Measurements from ENCODE around the gene ATXN10.

ATXN10 gene

DNA sequence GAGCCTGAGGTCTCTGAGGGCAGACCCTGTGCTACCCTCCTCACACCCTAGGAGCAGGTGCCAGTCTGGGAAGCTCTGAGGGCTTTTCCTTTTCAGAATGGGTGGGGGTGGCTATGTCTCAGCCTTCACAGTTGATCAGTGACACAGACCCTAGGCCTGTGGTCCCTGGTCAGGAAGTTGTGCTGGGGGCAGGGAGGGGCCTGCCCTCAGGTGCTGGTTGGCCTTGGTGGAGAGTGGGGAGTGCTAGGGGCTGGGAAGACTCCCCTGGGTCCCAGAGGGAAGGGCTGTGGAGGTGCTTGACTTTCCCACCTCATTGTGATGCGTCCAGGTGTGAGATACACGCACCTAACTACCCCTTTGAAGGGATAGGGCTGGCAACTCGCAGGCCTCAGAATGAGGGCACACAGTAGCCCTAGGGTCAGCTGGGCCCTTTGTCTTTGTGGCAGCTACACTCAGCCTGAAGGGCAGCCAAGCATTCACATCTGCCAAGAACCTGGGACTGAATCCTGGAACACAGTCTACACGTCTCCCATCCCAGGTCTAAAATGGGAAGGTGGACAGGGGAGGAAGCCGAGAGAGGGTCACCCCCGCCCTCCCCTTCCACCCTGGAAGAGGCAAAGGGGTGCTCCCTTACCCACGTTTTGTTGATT, 31.2 kb upstream of the ATXN10 start:
- TF ChIP-seq, protein P1, sequence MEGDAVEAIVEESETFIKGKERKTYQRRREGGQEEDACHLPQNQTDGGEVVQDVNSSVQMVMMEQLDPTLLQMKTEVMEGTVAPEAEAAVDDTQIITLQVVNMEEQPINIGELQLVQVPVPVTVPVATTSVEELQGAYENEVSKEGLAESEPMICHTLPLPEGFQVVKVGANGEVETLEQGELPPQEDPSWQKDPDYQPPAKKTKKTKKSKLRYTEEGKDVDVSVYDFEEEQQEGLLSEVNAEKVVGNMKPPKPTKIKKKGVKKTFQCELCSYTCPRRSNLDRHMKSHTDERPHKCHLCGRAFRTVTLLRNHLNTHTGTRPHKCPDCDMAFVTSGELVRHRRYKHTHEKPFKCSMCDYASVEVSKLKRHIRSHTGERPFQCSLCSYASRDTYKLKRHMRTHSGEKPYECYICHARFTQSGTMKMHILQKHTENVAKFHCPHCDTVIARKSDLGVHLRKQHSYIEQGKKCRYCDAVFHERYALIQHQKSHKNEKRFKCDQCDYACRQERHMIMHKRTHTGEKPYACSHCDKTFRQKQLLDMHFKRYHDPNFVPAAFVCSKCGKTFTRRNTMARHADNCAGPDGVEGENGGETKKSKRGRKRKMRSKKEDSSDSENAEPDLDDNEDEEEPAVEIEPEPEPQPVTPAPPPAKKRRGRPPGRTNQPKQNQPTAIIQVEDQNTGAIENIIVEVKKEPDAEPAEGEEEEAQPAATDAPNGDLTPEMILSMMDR (IDR thresholded peaks at IDR 0.05; ENCODE audit: unreplicated experiment in 3 of 3), result no peak
- H3K27ac Mint-ChIP-seq, result no peak overlapping the region
- no peaks in the 10 kb centered on the region for H3K36me3 Mint-ChIP-seq (ENCODE audit: low read depth)
- no peaks in the 10 kb centered on the region for H3K9me3 Mint-ChIP-seq
- no peak overlapping the region for H3K4me3 Mint-ChIP-seq
- H3K4me1 Mint-ChIP-seq, result peaks cover 10% of the 10 kb centered on the region
- H3K27me3 Mint-ChIP-seq (ENCODE audit: low read depth), result peaks cover 66% of the 10 kb centered on the region

DNA sequence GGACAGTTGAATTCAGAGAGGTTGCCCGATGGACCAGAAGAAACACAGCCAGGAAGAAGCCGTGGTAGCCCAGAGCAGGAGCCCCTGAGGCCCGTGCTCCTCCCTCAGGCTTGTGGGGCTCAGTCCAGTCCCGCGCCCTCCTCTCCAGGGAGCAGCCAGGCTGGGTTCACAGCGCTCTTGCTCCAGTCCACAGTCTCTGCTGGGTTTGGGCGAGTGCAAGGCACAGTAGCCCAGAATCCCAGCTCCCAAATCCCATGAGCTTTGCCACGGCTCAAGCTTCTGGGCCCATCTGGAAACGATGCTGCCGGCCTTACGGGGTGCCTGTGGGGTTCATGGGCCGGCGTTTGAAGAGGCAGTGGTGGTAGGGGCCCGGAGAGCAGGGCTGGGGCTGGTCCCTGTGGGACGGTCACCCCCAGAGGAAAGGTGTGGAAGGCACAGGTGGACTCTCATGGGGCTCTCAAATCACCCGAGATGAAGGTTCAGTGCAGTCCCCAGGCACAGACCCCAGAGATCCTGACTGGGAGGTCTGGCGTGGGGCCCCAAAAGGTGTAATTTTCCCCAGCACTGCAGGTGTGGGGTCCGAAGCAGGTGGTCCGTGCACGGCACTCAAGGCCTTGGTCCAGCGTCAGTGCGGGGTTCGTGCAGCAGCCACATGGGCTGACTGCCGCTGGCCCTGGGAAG, 30.6 kb upstream of the ATXN10 start:
- TF ChIP-seq, protein P1 (IDR thresholded peaks at IDR 0.05; ENCODE audit: unreplicated experiment in 3 of 3), result no peak
- no peak overlapping the region for H3K27ac Mint-ChIP-seq
- no peak overlapping the region for H3K4me3 Mint-ChIP-seq
- H3K4me1 Mint-ChIP-seq, result peaks cover 10% of the 10 kb centered on the region
- no peaks in the 10 kb centered on the region for H3K36me3 Mint-ChIP-seq (ENCODE audit: low read depth)
- H3K9me3 Mint-ChIP-seq, result no peaks in the 10 kb centered on the region
- H3K27me3 Mint-ChIP-seq (ENCODE audit: low read depth), result peaks cover 64% of the 10 kb centered on the region

DNA sequence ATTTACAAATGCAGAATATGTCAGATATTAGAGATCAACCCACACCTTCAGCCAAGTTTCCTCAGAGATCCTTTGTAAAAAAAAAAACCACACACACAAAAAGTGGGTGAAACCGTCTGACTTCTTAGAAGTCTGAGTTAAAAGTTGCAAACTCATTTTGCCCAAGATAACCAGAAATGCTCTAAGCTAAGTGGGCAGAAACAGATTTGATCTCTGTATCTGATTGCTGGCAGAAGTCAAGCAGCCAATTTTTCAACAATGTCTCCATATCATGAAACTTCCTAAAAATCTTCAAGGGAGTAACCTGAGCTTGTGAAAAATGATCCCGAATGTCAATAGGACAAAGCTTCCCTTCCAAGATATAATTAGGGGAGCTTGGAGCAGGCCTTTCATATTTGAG, 28.6 kb upstream of the ATXN10 start:
- no peak overlapping the region for H3K27ac Mint-ChIP-seq

DNA sequence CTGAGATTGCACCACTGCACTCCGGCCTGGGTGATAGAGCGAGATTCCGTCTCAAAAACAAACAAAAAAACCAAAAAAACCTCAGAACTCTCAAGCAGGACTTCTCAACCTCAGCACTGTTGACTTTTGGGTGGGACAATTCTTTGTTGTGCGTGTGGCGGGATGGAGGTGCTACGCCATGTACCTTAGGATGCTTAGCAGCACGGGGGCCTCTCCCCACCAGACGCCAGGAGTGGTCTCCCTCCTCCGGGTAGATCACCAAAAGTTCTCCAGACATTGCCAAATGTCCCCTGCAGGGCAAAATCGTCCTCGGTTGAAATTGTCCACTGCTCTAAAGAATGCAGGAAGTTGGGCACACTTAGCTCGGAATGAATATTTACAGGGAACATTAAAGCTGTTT, 26.9 kb upstream of the ATXN10 start:
- Mint-ChIP-seq H3K27ac (no peak overlapping the region), H3K4me3 (no peak overlapping the region), H3K27me3 (ENCODE audit: low read depth) (peaks cover 72% of the 10 kb centered on the region), H3K36me3 (ENCODE audit: low read depth) (no peaks in the 10 kb centered on the region), H3K4me1 (peaks cover 15% of the 10 kb centered on the region), H3K9me3 (no peaks in the 10 kb centered on the region)
- TF ChIP-seq, protein P1 (IDR thresholded peaks at IDR 0.05; ENCODE audit: unreplicated experiment in 3 of 3), result no peak

More for the DNA sequence above, 28.6 kb upstream of the ATXN10 start:
- Mint-ChIP-seq H3K4me1 (peaks cover 13% of the 10 kb centered on the region), H3K36me3 (ENCODE audit: low read depth) (no peaks in the 10 kb centered on the region), H3K4me3 (no peak overlapping the region), H3K9me3 (no peaks in the 10 kb centered on the region), H3K27me3 (ENCODE audit: low read depth) (peaks cover 70% of the 10 kb centered on the region)
- TF ChIP-seq, protein P1 (IDR thresholded peaks at IDR 0.05; ENCODE audit: unreplicated experiment in 3 of 3), result no peak

DNA sequence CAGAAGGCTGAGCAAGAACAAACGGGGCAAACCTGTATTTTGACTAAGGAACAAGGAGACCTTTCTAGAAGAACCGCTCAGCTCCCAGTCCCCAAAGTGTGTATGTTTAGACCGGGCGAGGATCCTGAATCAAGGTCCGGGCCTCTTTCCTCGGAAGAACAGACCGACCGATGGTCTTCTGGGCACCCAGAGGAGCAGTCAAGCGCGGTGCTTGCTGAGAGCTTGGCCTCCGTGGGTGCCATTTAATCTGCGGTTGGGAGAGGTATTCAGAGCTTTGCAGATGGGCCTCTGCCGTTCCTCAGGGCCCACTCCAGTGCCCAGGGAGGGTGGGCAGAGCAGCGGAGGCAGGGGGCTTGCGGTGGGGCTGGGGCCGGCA, 26.5 kb upstream of the ATXN10 start:
- Mint-ChIP-seq H3K9me3 (no peaks in the 10 kb centered on the region), H3K36me3 (ENCODE audit: low read depth) (no peaks in the 10 kb centered on the region), H3K27ac (no peak overlapping the region), H3K4me1 (peaks cover 15% of the 10 kb centered on the region), H3K27me3 (ENCODE audit: low read depth) (peaks cover 70% of the 10 kb centered on the region), H3K4me3 (no peak overlapping the region)
- TF ChIP-seq, protein P1 (IDR thresholded peaks at IDR 0.05; ENCODE audit: unreplicated experiment in 3 of 3), result no peak
